Neutrophil (primary cell): ENCODE measurements around the gene DNAH7.

Experiments used
- H3K27ac ChIP-seq: fragments of 200-600 bp; sonication (generic); 2 replicates; pipeline ENCODE4 v1.5.1; 2016; ENCODE audit warnings: mild to moderate bottlenecking, moderate library complexity
- H3K27me3 ChIP-seq: fragments of 200-600 bp; sonication (generic); 2 replicates; pipeline ENCODE4 v1.6.0; 2016; ENCODE audit warnings: mild to moderate bottlenecking
- H3K36me3 ChIP-seq: fragments of 200-600 bp; sonication (generic); 2 replicates; pipeline ENCODE4 v1.5.1; 2017
- H3K4me1 ChIP-seq, 2 experiments: fragments of 200-600 bp in 1 of 2; sonication (generic) in 1 of 2; 1 replicate in 1 of 2; 2 replicates in 1 of 2; pipeline versions ENCODE4 v1.5.1 to v1.6.1; 2013 to 2016; ENCODE audit warnings: low read depth in 1 of 2, low read length in 1 of 2, mild to moderate bottlenecking in 1 of 2, moderate library complexity in 1 of 2; ENCODE audit not compliant: control insufficient read depth in 1 of 2, insufficient read depth in 1 of 2
- H3K4me3 ChIP-seq, 2 experiments: fragments of 200-600 bp in 1 of 2; sonication (generic) in 1 of 2; 1 replicate in 1 of 2; 2 replicates in 1 of 2; pipeline ENCODE4 v1.5.1; 2013 to 2016; ENCODE audit warnings: low read depth in 1 of 2, low read length in 1 of 2, mild to moderate bottlenecking in 1 of 2, moderate library complexity in 1 of 2
- H3K9me3 ChIP-seq: fragments of 200-600 bp; sonication (generic); 2 replicates; pipeline ENCODE4 v1.5.1; 2016
- TF ChIP-seq, protein P1 (sequence below): fragments of 200-600 bp; sonication (generic); IDR thresholded peaks from 2 replicates; pipeline ENCODE4 v1.5.1; 2016; ENCODE audit warnings: antibody characterized with exemption

DNAH7 gene

GRCh38 chr2:195795879-195796278, 272.8 kb downstream of the DNAH7 start:
- Histone ChIP-seq H3K27me3 (no peaks in the 10 kb centered on the region), H3K4me1 (no peaks in the 10 kb centered on the region), H3K4me3 (no peak overlapping the region), H3K36me3 (no peaks in the 10 kb centered on the region), H3K27ac (no peak overlapping the region), H3K9me3 (no peaks in the 10 kb centered on the region)
- TF ChIP-seq, protein P1, sequence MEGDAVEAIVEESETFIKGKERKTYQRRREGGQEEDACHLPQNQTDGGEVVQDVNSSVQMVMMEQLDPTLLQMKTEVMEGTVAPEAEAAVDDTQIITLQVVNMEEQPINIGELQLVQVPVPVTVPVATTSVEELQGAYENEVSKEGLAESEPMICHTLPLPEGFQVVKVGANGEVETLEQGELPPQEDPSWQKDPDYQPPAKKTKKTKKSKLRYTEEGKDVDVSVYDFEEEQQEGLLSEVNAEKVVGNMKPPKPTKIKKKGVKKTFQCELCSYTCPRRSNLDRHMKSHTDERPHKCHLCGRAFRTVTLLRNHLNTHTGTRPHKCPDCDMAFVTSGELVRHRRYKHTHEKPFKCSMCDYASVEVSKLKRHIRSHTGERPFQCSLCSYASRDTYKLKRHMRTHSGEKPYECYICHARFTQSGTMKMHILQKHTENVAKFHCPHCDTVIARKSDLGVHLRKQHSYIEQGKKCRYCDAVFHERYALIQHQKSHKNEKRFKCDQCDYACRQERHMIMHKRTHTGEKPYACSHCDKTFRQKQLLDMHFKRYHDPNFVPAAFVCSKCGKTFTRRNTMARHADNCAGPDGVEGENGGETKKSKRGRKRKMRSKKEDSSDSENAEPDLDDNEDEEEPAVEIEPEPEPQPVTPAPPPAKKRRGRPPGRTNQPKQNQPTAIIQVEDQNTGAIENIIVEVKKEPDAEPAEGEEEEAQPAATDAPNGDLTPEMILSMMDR: no peak

GRCh38 chr2:195793881-195794280, 274.8 kb downstream of the DNAH7 start:
- Histone ChIP-seq H3K27me3 (no peaks in the 10 kb centered on the region), H3K9me3 (no peaks in the 10 kb centered on the region), H3K4me1 (no peaks in the 10 kb centered on the region), H3K4me3 (no peak overlapping the region), H3K36me3 (no peaks in the 10 kb centered on the region), H3K27ac (no peak overlapping the region)
- TF ChIP-seq, protein P1: no peak

GRCh38 chr2:195782156-195782555, 286.5 kb downstream of the DNAH7 start:
- no peaks in the 10 kb centered on the region for H3K36me3 ChIP-seq
- no peaks in the 10 kb centered on the region for H3K9me3 ChIP-seq
- no peaks in the 10 kb centered on the region for H3K27me3 ChIP-seq
- H3K4me1 ChIP-seq: no peaks in the 10 kb centered on the region
- no peak overlapping the region for H3K27ac ChIP-seq
- no peak overlapping the region for H3K4me3 ChIP-seq
- TF ChIP-seq, protein P1: no peak

DNA sequence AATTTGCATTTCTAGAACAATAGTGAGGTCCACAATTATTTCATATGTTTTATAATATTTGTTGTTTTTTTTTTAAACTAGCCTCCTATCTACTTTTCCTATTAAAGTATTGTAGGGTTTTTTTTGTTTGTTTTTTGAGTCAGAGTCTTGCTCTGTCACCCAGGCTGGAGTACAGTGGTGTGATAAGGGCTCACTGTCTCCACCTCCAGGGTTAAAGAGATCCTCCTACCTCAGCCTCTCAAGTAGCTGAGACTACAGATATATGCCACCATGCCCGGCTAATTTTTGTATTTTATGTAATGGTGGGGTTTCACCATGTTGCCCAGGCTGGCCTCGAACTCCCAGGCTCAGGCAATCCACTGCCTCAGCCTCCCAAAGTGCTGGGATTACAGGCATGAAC, 289.1 kb downstream of the DNAH7 start:
- TF ChIP-seq, protein P1: no peak
- Histone ChIP-seq H3K36me3 (no peaks in the 10 kb centered on the region), H3K4me1 (no peaks in the 10 kb centered on the region), H3K4me3 (no peak overlapping the region), H3K27me3 (no peaks in the 10 kb centered on the region), H3K9me3 (no peaks in the 10 kb centered on the region), H3K27ac (no peak overlapping the region)

DNA sequence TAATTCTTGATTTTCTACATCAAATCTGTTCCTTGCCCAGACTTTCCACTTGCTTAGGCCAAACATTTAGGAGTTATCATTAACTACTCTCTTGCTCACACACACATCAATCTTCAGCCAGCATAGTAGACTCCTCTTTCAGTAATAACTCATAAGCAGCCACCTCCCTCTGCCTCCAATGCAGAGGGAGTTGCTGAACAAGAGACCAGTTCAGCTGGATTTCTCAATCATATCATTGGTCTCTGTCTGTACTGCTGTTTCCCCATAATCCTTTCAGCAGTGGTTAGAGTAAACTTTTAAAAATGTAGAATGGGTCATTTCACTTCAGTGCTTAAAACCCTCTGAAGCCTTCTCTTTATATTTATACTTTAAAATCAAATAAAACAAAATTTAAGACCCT, 298.7 kb downstream of the DNAH7 start:
- Histone ChIP-seq H3K4me3 (no peak overlapping the region), H3K4me1 (no peaks in the 10 kb centered on the region), H3K27me3 (no peaks in the 10 kb centered on the region), H3K9me3 (no peaks in the 10 kb centered on the region), H3K27ac (no peak overlapping the region), H3K36me3 (no peaks in the 10 kb centered on the region)
- TF ChIP-seq, protein P1: no peak

DNA sequence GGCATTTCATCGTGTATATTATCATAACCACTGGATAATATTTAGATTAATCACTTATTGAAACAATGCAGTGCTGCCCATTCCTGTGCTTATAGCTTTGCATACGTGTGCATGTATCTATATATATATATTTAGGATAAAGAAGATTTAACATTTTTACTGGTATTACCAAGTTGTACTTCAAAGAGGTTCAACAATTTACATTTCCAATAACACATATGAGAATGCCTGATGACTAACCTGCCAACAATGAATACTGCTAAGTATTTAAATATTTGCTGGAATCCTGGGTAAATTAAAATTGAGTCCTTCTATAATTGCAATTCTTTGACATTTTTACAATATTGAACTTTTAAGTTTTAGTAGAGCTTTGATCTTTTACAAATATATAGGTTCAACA, 300.2 kb downstream of the DNAH7 start:
- H3K36me3 ChIP-seq: no peaks in the 10 kb centered on the region
- H3K9me3 ChIP-seq: no peaks in the 10 kb centered on the region
- no peaks in the 10 kb centered on the region for H3K27me3 ChIP-seq
- H3K27ac ChIP-seq: no peak overlapping the region
- TF ChIP-seq, protein P1: no peak
- no peaks in the 10 kb centered on the region for H3K4me1 ChIP-seq
- no peak overlapping the region for H3K4me3 ChIP-seq
